Spleen (tissue), 11 donors: ENCODE results near the gene INSIG2. TPM values are rescaled to one million over a fixed set of nuclear protein-coding genes. Genes with fewer than 3 reads are reported as not detected.

Experiments used
- DNase-seq: peaks from one replicate; pipeline ENCODE4 v3.0.0-alpha.2; 2020
- H3K27ac ChIP-seq, 8 donors: fragments of 200-600 bp; sonication (generic) in 7 of 8; 1 replicate in 4 of 8; 2 replicates in 4 of 8; pipeline versions ENCODE4 v1.5.0 to v1.8.0; 2016 to 2021; ENCODE audit warnings: inconsistent platforms in 4 of 8, mild to moderate bottlenecking in 4 of 8, moderate library complexity in 1 of 8
- H3K27me3 ChIP-seq, 7 donors: fragments of 200-600 bp; sonication (generic) in 6 of 7; replicated peaks in 1 of 7; 1 replicate in 4 of 7; 2 replicates in 3 of 7; pipeline versions ENCODE4 v1.5.0 to v1.8.0; 2016 to 2021; ENCODE audit warnings: inconsistent platforms in 3 of 7, mild to moderate bottlenecking in 1 of 7
- H3K36me3 ChIP-seq, 6 donors: fragments of 200-600 bp; sonication (generic) in 5 of 6; 1 replicate in 4 of 6; 2 replicates in 2 of 6; pipeline versions ENCODE4 v1.5.0 to v1.8.0; 2016 to 2021; ENCODE audit warnings: inconsistent platforms in 2 of 6
- H3K4me1 ChIP-seq, 6 donors: fragments of 200-600 bp; sonication (generic) in 5 of 6; 1 replicate in 3 of 6; 2 replicates in 3 of 6; pipeline versions ENCODE4 v1.5.0 to v1.8.0; 2016 to 2021; ENCODE audit warnings: inconsistent platforms in 3 of 6
- H3K4me3 ChIP-seq, 8 donors: fragments of 200-600 bp; sonication (generic) in 7 of 8; 1 replicate in 4 of 8; 2 replicates in 4 of 8; pipeline versions ENCODE4 v1.5.0 to v1.8.0; 2016 to 2021; ENCODE audit warnings: inconsistent platforms in 4 of 8, mild to moderate bottlenecking in 4 of 8, moderate library complexity in 2 of 8
- H3K9me3 ChIP-seq, 8 donors: fragments of 200-600 bp; sonication (generic) in 7 of 8; 1 replicate in 4 of 8; 2 replicates in 4 of 8; pipeline versions ENCODE4 v1.5.0 to v1.8.0; 2016 to 2021; ENCODE audit warnings: inconsistent platforms in 4 of 8
- CTCF ChIP-seq, 11 experiments: fragments of 200-600 bp in 7 of 11; fragments of 450-650 bp in 4 of 11; sonication (generic) in 4 of 11; IDR thresholded peaks in 8 of 11; conservative IDR thresholded peaks in 3 of 11; 1 replicate in 7 of 11; 2 replicates in 4 of 11; pipeline versions ENCODE4 v1.4.0 to v1.8.0; 2016 to 2021; ENCODE audit warnings: antibody characterized with exemption in 11 of 11, inconsistent platforms in 4 of 11, mild to moderate bottlenecking in 1 of 11
- POLR2A ChIP-seq, 3 donors: fragments of 450-650 bp; IDR thresholded peaks; one replicate each; pipeline ENCODE4 v1.5.1; 2017; ENCODE audit warnings: antibody characterized with exemption in 3 of 3, mild to moderate bottlenecking in 1 of 3
- POLR2AphosphoS5 ChIP-seq, 3 donors: sonication (generic); formaldehyde crosslinking; IDR thresholded peaks; one replicate each; pipeline ENCODE4 v1.5.1; 2017; ENCODE audit warnings: antibody characterized with exemption in 3 of 3
- WGBS, 5 donors: extraction: QIAGEN DNeasy Blood & Tissue Kit in 3 of 5; methylation state at CpG; one replicate each; pipeline versions ENCODE4 v1.1.5 to v1.1.7; 2013 to 2018; 5-methylcytosine and 5-hydroxymethylcytosine counted together
- intact Hi-C: fragments of 100-400 bp; cut with DNase I; formaldehyde crosslinking; loops from one replicate; pipeline ENCODE4 v1.15.0; 2023; ENCODE audit warnings: low total_unique reads
- polyA plus RNA-seq, 3 donors: library from polyadenylated mRNA; stranded (reverse); fragments of 200-250 nt; gene quantifications; one replicate each; pipeline ENCODE4 v1.2.1, GENCODE V29; 2013
- total RNA-seq, 7 donors: library from RNA; depleted of rRNA in 3 of 7; stranded (reverse); fragments of >200 nt in 3 of 7; fragmentation: NEBNext Ultra II Directional in 4 of 7; extraction: Animal tissue kit (Norgen Biotek cat#: 25700) in 4 of 7; gene quantifications; one replicate each; pipeline versions ENCODE4 v1.1.0 to v1.2.1, GENCODE V29; 2016 to 2021
- donor health status: healthy with polysubstance abuse.
- donor health status: DM: no; HTN: no; CAD: no; lungs with moderate emphysema.
- donor health status: DM: no; HTN: no; CAD: no.
- donor health status: Bipolar disorder and iron deficiency.
- donor health status: healthy.
- donor health status: DM: no; HTN: no; CAD: no.
- donor health status: DM: yes; HTN: yes; CAD: no.

INSIG2 gene
- total and polyA plus RNA-seq, 10 donors = 11.5 to 42.7 (median 28.8) TPM

- no peak overlapping the region for H3K4me3 ChIP-seq
- H3K4me1 ChIP-seq = peaks cover 0 to 58% (median 29%) of the 10 kb centered on the region in 6 donors
- 71 to 98% (median 94%) methylated on average over 3 of the region's 3 CpGs for WGBS, 5 donors
- no peak for DNase-seq
- H3K27me3 ChIP-seq = no peaks in the 10 kb centered on the region
- no peak overlapping the region for H3K27ac ChIP-seq
- no peaks in the 10 kb centered on the region for H3K36me3 ChIP-seq
- TF ChIP-seq POLR2A (IDR thresholded peaks at IDR 0.05) (no peak), POLR2AphosphoS5 (IDR thresholded peaks at IDR 0.05) (no peak), CTCF (IDR thresholded peaks at IDR 0.05 in 8 of 11, conservative IDR thresholded peaks at IDR 0.05 in 3 of 11) (no peak)
- intact Hi-C loops = no loop called here
- no peaks in the 10 kb centered on the region for H3K9me3 ChIP-seq
Observed at GRCh38 chr2:118058951-118059350, 29.3 kb upstream of the INSIG2 start.

DNA sequence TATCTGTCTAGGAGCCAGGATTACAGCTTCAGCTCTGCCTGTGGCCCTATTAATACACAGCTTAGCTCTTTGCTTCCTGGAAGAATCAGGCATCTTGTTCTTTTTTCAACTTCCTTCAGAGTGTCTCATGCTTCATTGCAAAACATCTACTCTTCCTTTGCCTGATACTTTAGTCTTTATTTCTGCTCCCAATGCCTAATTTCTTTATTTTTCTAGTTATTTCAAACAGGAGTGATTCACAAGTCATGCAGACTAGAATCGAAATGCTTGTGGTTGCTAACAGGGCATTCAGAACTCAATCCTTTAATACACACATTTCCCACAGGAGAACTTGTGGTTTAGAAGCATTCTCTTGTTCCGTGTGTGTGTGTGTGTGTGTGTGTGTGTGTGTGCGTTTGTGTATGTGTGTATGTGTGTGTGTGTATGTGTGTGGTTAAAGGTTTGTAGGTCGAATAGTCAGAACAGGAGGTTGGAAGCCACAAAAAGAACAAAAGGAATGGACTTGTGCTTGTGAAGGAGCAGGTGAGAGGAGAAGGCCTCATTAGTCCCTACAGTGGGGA lies 28.3 kb upstream of the INSIG2 start:
- no peak for TF ChIP-seq POLR2AphosphoS5 (IDR thresholded peaks at IDR 0.05)
- TF ChIP-seq CTCF (IDR thresholded peaks at IDR 0.05 in 8 of 11, conservative IDR thresholded peaks at IDR 0.05 in 3 of 11) = no peak
- TF ChIP-seq POLR2A (IDR thresholded peaks at IDR 0.05) = no peak
- intact Hi-C loops = no loop called here
- no peaks in the 10 kb centered on the region for H3K27me3 ChIP-seq

GRCh38 chr2:118061135-118061955 lies 26.9 kb upstream of the INSIG2 start:
- Histone ChIP-seq H3K27me3 (peaks cover 0 to 4% (median 0%) of the 10 kb centered on the region in 7 donors), H3K36me3 (no peaks in the 10 kb centered on the region), H3K4me3 (no peak overlapping the region), H3K9me3 (no peaks in the 10 kb centered on the region), H3K4me1 (peaks cover 0 to 38% (median 15%) of the 10 kb centered on the region in 6 donors), H3K27ac (peak overlapping the region in 1 of 8 donors; percentile 70)
- DNase-seq = no peak
- TF ChIP-seq CTCF (IDR thresholded peaks at IDR 0.05 in 8 of 11, conservative IDR thresholded peaks at IDR 0.05 in 3 of 11) (peak in 10 of 11 experiments; percentile 12 to 58 (median 37)), POLR2AphosphoS5 (IDR thresholded peaks at IDR 0.05) (no peak), POLR2A (IDR thresholded peaks at IDR 0.05) (no peak)
- WGBS, 5 donors = 69 to 84% (median 76%) methylated on average over 4 of the region's 4 CpGs
- intact Hi-C loops = no loop called here

More for the DNA sequence above, 28.3 kb upstream of the INSIG2 start:
- no peaks in the 10 kb centered on the region for H3K9me3 ChIP-seq
- peaks cover 0 to 52% (median 26%) of the 10 kb centered on the region in 6 donors for H3K4me1 ChIP-seq
- WGBS, 5 donors = 12 to 40% (median 30%) methylated on average over 4 of the region's 4 CpGs
- no peak for DNase-seq
- H3K27ac ChIP-seq = peak overlapping the region in 6 of 8 donors; percentile 5 to 70 (median 30)
- no peak overlapping the region for H3K4me3 ChIP-seq
- H3K36me3 ChIP-seq = no peaks in the 10 kb centered on the region

- Histone ChIP-seq H3K4me3 (no peak overlapping the region), H3K4me1 (peaks cover 0 to 31% (median 10%) of the 10 kb centered on the region in 6 donors), H3K27me3 (peaks cover 0 to 4% (median 0%) of the 10 kb centered on the region in 7 donors), H3K27ac (no peak overlapping the region), H3K36me3 (no peaks in the 10 kb centered on the region), H3K9me3 (no peaks in the 10 kb centered on the region)
- DNase-seq = no peak
- no peak for TF ChIP-seq CTCF (IDR thresholded peaks at IDR 0.05 in 8 of 11, conservative IDR thresholded peaks at IDR 0.05 in 3 of 11)
- TF ChIP-seq POLR2AphosphoS5 (IDR thresholded peaks at IDR 0.05) = no peak
- no peak for TF ChIP-seq POLR2A (IDR thresholded peaks at IDR 0.05)
- intact Hi-C loops = no loop called here
Observed at GRCh38 chr2:118062048-118062447, 26.2 kb upstream of the INSIG2 start.
